SH-SY5Y (cell line): Measurements from ENCODE around the gene XYLT1.

Experiments used
- GATA2 ChIP-seq: IDR thresholded peaks from 2 replicates; pipeline ENCODE4 v1.6.1; 2011; ENCODE audit warnings: mild to moderate bottlenecking, low read depth, low read length
- GATA3 ChIP-seq: IDR thresholded peaks from 2 replicates; pipeline ENCODE4 v1.6.1; 2011; ENCODE audit warnings: low read depth, mild to moderate bottlenecking, low read length, moderate library complexity

XYLT1 gene

GRCh38 chr16:17238285-17239028, 232.3 kb downstream of the XYLT1 start:
- no peak for TF ChIP-seq GATA2
- TF ChIP-seq GATA3: no peak

DNA sequence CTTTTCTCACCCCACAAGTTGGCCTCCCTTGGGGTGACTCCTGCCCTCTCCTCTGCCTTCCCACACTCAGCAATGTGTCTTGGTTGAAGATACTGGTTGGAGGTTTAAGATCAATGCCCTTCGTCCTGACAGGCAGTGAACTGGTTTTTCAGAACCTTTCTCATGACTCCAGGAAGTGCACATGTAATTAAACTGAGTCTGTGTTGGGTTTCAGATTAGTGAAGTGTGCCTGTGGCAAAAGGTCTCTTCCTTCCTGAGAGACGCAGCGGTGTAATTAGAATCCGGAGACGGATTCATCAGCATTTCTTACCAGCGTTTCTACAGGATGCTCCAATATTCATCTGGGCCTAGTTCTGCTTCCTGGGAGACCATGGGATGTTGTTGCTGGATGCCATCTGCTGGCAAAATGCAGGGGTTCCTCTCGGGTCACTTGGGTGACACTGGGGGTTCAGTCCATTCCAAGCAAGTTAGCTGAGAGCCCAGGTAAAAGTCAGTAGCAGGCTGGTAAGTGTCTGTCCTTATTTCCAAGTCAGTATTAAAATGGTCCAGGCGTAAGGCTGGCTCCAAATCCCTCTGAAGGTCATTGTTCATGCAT, 233.3 kb downstream of the XYLT1 start:
- TF ChIP-seq GATA3 (no peak), GATA2 (no peak)

- TF ChIP-seq GATA3 (no peak), GATA2 (no peak)
These were observed 235.5 kb downstream of the XYLT1 start for GRCh38 chr16:17235147-17235815.

DNA sequence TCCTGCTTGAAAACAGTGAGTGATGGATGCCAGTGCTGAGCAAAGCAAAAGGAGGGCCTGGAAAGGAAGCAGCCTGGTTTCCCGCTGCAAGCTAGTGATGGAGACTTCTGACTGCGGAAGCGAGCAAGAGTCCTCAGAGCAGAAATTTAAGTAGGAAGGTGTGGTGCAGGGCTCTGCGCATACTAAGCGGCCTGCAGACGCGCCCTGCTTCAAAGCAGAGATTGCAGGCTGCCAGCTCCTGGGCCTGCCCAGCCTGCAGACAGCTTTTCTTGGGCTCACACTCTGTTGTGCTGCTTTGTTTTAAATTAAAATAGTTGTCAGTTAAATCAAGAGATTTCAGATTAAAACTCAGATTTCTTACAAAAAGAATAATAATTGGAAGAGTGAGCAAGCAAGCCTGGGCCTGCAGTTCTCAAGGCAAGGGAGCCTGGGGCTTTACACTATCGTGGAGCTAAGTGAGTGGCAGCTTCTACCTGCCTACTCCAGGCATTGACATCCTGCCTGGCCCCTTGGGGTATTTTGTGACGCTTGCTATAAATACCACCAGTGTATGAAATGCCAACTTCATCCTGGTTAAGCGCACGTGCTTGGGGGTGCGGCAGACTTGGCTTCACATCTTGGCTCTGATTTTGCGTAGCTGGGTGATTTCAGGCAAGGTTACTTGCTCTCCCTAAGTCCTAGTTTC, 237.3 kb downstream of the XYLT1 start:
- TF ChIP-seq GATA3: no peak
- TF ChIP-seq GATA2: no peak

DNA sequence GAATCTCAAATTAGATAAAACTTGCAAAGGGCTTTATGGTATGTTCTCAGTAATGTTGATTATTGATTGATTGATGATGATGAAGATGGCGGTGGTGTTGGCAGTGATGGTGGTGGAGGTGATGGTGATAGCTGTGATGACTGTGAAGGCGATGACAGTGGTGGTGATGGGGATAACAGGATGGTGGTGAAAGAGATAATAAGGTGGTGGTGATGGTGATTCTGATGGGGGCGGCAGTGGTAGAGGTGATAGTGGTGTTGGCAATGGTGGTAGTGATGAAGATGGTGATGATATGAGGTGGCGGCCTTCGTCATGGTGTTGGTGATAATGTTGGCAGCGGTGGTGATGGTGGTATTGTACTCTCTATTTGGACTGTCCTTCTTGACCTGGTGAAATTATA, 238.3 kb downstream of the XYLT1 start:
- TF ChIP-seq GATA2 (no peak), GATA3 (no peak)

DNA sequence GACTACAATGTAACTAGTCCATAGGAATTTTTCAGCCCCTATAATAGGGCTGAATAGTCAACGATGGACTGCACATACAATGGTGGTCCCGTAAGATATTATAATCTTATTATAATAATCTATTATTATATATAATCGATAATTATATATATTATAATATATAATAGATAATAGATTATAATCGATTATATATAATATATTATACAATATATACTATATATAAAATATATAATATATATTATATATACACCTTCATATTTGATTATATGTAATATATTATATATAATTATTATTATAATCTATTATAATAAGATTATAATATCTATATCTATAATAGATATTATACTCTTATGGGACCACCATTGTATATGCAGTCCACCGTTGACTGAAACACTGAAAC, 238.8 kb downstream of the XYLT1 start:
- TF ChIP-seq GATA3 (no peak), GATA2 (no peak)

DNA sequence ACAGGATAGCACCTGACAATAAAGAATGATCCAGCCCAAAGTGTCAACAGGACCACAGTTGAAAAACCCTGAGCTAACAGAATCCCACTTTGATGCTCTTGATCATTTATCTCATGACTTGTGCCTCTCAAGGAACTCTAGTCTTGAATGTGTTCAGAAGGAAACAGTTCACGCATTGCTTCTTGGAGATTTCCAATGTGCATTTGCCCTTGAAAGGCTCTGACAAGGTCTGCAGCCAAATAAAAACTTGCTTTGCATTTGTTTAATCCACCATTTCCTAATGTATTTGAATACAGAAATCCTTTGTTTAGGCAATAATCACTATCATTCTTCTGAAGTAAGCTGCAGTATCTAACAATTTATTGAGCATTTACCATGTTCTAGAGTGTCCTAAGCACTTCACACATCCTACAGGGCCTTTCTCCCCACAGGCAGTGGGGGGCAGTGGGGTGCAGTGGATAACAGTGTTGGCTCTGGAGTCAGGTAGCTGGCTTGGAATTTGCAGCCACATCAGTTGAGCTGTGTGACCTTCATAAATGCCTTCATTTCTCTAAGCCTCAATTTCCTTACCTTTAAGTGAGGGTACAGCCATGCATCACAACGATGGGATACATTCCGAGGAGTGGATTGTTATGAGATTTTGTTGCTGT, 239.7 kb downstream of the XYLT1 start:
- TF ChIP-seq GATA2 (no peak), GATA3 (no peak)

- TF ChIP-seq GATA2: no peak
These were observed 241.0 kb downstream of the XYLT1 start for GRCh38 chr16:17229766-17230165.

DNA sequence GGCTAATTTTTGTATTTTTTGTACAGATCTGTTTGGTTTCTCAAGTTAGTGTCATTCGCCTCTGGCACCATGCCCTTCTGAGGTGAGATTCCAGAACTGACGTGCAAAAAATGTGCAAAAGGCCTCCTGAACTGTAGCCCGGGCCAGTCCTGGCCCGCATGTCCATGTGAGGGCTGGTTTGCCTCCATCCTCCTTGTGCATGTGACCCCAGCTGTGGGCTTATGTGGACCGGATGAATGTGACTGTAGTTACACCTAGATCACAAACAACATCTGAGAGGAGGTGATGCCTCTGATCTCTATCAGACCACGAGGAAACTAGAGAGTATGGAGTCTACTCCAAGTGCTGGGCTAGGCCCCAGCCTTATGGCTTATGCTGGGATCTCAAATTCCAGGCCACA, 241.6 kb downstream of the XYLT1 start:
- no peak for TF ChIP-seq GATA3
- TF ChIP-seq GATA2: no peak

GRCh38 chr16:17228708-17229055, 242.1 kb downstream of the XYLT1 start:
- TF ChIP-seq GATA2 (no peak), GATA3 (no peak)

DNA sequence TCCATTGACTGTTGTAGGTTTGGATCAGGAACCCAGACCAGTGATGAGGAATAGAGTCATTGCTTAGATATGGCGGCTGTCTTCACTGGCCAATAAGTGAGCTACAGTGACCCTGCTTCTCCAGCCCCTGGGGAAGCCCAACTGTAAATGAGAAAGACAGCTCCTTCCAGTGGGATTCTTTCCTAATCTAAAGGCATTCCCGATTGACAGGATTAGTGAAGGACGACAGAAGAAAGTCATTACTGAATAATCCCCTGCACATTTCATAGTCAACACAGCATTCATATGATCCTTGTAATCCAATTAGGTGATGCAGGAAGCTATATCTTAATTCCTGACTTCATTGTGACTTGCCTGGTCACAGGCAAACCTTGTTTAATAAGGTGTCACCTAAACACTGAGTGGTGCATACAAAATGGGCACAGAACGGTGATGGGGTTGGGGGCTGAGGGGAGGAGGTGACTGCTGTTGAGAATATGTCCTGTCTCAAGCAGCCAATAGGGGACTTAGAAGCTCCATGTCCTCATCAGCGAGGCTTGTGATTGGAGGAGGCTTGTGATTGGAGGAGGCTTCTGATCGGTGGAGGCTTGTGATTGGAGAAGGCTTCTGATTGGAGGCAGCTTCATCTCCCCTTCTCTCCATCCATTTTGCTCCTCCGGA, 242.6 kb downstream of the XYLT1 start:
- TF ChIP-seq GATA3 (no peak), GATA2 (no peak)

DNA sequence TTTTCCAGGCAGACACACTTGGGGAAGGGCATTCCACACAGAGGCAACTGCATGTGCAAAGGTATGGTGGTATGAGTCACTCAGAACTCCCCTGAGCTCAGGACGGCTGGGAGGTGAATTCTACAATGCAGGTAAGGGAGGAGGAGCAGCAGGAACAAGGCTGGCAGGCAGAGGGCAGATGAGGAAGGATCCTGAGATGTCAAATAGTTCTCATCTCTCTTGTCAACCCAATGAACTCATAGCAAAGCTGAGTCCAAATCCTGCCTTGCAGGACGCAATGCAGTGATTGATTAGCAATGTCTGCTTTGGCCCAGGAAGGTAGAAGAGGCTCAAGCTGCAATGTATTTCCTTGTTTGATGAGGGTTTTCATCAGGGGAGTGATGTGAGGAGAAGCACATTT, 243.5 kb downstream of the XYLT1 start:
- no peak for TF ChIP-seq GATA2
- TF ChIP-seq GATA3: no peak

DNA sequence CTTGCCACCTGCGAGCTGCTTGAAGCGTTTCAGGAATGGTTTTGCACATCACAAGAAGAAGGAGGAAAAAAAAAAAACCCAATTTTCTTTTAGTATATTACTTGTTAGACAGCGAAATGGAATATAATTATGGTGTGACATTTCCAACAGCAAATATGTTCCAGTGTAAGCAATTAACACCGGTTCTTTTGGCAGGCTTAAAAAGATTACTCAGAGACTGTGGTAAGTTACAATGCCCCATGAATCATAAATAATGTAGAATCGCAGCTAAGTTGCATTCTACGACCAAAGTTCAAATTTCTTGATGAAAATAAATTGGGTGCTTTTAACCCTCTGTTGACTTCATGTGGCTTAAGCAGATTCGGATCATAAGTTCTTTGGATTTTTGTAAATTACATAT, 245.2 kb downstream of the XYLT1 start:
- TF ChIP-seq GATA3 (no peak), GATA2 (no peak)

- TF ChIP-seq GATA3 (no peak), GATA2 (no peak)
These were observed 245.9 kb downstream of the XYLT1 start for GRCh38 chr16:17224879-17225281.
